GF-D8 (cell line): ENCODE data around the gene ADRB1.

Experiments
- DNase-seq: peaks from one replicate; lab custom pipeline; 2025; lab: John Stamatoyannopoulos, UW

ADRB1 gene

DNA sequence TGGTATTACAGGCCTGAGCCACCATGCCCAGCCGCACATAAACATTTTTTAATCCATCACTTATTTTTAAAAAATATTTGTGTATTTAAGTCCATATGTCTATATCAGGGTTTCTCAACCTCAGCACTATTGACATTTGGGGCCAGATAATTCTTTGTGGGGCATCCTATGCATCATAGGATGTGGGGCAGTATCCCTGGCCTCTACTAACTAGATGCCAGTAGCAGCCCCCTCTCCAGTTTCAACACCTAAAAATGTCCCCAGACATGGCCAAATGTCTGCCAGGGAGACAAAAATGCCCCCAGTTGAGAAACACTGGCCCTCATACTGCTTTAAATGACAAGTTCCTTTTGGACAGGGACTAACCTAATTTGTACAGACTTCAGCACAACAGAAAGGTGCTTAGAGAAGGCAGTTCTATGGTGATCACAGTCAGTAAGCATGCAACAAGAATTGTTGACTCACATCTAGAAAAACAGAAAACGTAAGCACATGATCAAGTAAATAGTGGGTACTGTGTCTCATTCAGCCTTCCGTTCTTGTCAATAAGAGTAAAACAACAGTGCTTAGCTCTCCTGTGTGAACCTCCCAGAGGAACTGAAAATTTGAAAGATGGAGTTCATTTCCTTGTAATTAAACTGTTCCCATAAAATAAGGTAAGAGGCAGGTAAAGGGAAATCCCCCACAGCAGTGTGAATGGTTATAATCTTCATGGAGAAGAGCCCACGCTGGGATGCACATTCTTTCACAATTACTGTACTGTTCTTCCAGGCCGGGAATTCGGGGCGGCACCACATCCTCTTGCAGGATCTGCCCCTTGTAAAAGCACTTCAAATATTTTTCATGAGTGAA, 17.3 kb upstream of the ADRB1 start:
- DNase-seq = no peak

DNA sequence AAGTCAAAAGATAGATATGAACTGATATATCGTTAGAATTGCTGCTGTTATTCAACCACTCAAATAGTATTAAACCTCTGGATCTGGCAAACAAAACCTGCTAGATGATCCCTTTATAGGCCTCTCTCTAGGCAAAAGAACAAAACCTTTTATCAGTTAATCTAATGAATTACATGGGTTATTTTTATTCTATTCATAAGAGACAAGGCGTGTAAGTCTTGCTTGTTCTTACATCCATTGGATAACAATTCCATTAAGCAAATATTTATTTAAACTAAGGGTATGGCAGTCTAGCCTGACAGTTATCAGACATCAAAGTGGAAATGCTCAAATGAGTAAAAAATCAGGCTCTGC, 16.6 kb upstream of the ADRB1 start:
- no peak for DNase-seq

DNA sequence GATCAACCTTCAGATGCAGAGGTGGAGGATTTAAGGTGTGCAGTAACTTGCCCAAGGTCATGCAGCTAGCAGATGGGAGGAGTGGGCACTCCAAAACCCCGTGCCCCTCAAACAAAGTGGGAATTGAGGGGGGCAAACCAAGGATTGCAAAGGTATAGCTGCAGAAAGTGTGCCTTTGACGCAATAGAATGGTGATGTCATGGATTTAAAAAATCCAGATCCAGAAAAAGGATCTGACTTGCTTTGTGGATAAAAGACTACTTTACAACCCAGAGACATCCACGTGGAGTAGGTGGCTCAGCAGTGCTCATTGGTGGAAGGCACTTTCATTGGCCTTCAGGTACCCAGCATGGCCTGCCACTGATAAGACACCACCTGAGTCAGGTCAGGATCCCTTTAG, 15.7 kb upstream of the ADRB1 start:
- no peak for DNase-seq

DNA sequence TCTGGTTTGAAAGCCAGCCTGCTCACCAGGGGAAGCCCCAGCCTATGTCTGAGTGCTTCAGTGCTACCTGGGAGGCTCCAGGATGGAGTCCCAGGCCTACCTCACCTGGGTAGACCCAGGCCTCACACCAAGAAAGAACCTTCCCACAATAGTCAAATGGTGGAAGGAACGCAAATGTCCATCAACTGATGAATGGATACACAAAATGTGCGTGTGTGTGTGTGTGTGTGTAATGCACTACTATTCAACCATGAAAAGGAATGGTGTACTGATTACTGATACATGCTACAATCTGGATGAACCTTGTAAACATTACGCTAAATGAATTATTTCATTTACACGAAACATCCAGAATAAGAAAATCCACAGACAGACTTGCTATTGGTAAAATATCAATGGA, 15.2 kb upstream of the ADRB1 start:
- no peak for DNase-seq

DNA sequence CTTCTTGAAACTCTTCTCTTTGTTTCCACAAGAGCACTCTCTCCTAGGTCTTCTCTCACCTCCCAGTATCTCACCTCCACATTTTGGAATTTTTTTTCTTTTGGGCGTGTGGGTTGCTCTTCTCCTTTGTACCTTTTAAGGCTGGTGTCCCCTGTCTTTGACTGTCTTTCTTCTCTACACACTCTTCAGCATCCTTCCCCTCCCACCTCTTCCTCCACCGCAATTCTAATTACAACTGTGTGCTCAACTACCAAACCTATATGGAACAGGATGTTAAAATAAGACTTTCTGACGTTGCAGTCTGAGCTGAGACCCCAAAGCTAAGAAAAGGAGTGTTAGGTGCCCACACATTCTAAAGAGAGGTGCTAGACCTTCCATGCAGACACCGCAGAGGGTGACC, 14.0 kb upstream of the ADRB1 start:
- no peak for DNase-seq

DNA sequence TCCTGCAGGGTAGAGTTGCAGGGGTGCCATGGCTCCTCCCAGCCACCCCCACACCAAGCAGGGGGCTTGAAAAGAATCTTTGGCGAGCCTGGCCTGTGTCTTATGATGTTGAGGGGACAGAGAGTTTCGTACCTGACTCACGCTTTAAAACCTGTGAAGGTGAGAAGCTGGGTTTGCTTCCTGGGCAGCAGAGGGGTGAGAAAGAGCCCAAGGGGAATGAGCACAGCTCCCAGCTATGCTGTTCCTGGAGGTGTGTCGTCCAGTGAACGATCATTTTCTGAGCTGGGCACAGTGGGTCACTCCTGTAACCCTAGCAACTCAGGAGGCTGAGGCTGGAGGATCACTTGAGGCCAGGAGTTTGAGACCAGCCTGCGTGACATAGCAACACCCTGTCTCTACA, 13.5 kb upstream of the ADRB1 start:
- DNase-seq = no peak

DNA sequence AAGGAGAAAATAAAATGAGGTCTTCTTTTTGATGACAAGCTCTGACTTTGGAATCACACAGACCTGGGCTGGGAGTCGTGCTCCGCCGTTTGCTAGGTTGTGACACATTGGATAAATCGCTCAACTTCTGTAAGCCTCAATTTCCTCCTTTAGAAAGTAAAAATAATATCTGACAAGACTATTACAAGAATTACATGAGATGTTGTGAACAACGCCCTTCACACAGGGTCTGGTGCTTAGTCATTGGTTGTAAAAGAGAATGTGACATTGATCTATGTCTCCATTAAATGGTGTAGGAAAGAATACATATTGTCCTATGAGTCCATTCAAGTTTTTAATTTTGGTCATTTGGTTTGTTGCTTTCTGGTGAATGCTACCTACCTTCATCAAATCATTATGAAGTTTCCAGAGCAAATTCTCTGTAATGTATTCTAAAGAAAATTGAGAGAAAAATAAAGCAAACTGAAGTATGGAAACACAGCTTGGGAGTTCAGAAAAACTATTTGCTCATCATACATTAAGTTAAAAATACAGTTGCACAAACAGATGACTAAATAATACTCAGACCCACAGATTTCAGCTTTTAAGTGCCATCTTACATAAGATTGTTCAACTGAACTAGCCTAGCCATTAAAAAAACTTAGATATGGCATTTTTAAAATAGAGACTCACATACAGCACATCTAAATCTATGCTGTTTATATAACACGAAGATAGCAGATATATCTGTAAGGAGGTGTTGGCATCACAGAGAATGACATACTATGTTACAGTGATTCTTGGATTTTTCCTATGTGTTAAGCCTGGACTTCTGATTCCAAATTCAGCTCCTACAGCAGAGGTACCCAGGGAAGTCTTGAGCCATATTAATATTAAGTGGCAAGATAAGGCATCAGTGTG, 12.3 kb upstream of the ADRB1 start:
- DNase-seq = no peak

DNA sequence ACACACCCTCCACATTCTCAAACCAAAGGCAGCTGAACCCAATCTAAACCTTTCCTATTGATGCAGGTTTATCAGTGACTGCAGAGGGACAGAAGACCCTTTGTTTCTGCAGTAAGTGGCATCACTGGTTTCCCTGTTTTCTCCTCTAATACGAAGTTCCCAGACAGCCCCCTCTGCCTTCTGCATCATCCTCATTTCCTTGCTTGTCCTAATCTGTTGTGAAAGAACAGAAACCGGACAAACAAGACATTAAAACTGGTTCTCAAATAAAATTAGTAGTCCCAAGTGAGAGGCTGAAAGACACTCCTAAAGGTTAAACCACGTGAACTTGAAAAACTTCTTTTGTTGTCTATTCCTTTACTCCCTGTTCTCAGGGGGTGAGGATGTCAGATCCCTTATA, 10.1 kb upstream of the ADRB1 start:
- no peak for DNase-seq

DNA sequence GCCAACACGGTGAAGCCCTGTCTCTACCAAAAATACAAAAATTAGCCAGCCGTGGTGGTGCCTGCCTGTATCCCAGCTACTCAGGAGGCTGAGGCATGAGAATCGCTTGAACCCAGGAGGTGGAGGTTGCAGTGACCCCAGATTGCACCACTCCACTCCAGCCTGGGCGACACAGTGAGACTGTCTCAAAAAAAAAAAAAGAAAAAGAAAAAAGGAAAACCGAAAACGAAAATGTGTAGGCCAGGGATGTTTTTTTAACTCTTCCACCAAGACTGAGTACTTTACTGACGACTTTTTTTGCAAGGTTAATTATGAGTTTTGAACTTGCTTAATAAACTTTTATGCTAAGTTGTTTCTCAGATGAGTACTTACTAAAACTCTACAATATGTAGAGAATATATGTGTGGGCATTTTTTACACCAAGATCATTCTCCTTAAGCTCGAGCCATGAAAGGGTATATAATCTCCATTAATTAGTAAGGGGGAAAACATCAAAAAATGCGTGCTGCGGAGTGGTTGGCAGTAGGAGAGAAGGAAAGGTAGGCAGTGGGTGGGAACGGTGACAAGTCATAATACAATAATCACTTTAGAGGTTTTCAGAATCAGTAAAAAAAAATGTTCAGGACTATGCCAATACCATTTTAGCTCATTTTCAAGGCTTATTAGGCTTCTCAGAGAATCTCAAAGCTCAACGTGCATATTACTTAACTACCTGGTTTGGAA, 8.6 kb upstream of the ADRB1 start:
- no peak for DNase-seq

DNA sequence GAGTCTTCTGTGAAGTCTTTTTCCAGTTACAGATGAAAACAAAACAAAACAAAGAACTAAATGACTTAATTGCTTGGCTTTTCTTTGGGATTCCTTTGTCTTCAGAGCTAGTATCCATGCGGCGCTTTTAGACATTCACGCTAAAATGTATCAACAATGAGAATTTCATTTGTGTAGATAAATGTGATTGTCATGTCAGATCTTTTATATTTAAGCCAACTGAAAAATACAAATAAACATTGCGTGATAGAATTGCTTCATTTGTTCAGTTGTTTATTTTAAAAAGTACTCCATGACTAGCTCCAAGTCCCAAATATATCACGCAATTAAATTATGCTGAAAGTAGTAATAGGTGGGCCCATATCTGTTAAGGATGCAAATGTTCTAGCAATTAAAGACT, 7.9 kb upstream of the ADRB1 start:
- no peak for DNase-seq

DNA sequence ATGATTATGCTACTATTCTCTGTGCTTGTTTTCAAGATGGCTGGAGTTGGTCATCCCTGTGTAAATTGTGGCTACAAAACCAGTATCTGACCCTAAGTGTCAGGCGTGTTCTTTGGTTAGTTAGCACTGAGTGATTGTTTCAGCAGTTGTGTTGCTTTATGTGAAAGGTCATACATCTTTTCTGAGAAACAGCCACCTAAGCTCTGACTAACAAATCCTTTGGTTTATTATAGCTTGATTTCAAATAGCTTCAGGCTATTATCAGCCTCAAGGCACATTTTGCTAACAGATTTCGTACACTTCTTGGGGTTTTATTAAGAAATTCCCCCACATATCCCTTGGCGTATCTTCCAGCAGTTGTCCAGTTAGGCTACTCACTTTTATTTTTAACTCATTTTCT, 4.8 kb upstream of the ADRB1 start:
- DNase-seq = no peak

DNA sequence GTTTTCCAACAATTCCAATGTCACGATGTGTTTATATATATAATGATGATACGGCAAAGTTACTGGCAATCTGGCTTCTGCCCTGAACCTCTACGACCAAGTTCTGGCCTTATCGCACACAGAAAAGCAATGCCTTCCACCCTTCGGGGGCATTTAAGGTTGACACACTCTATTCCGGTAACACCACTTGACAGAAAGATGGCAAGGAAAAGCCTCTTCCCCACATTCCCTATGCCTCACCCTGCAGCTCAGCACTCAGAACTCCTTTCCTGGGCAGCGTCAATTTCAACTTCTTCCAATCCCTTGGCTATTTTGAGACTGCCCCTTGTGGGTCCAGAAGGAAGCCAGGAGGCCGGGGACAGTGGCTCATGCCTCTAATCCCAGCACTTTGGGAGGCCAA, 2.5 kb upstream of the ADRB1 start:
- no peak for DNase-seq

DNA sequence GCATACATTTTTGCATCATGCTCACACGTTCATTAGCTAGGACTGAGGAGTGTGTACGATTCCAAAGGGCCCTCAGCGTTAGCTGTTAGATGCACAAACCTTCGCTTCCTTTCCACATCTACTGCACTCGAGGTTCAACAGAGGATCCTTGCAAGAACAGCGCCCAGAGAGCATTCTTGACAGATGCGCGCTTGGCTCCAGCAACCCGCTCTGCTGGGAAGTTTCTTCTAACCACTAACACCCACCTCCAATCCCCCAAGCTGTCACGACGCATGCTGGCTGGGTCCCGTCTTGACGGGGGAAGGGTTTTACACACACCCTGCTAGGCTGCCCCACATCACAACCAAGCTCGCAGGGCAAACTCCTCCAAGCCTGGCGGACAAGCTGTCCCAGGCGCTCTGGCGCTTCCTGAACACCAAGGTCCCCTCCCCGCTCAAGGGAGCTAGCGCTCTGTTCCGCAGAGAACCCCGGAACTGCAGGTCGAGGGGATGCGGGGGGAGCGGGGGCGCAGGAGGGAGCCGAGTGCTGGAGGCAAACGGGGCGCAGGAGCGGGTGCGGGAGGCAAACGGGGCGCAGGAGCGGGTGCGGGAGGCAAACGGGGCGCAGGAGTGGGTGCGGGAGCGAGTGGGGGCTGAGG, 653 bp upstream of the ADRB1 start:
- DNase-seq = no peak

DNA sequence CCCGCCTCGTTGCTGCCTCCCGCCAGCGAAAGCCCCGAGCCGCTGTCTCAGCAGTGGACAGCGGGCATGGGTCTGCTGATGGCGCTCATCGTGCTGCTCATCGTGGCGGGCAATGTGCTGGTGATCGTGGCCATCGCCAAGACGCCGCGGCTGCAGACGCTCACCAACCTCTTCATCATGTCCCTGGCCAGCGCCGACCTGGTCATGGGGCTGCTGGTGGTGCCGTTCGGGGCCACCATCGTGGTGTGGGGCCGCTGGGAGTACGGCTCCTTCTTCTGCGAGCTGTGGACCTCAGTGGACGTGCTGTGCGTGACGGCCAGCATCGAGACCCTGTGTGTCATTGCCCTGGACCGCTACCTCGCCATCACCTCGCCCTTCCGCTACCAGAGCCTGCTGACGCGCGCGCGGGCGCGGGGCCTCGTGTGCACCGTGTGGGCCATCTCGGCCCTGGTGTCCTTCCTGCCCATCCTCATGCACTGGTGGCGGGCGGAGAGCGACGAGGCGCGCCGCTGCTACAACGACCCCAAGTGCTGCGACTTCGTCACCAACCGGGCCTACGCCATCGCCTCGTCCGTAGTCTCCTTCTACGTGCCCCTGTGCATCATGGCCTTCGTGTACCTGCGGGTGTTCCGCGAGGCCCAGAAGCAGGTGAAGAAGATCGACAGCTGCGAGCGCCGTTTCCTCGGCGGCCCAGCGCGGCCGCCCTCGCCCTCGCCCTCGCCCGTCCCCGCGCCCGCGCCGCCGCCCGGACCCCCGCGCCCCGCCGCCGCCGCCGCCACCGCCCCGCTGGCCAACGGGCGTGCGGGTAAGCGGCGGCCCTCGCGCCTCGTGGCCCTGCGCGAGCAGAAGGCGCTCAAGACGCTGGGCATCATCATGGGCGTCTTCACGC, 825 bp downstream of the ADRB1 start:
- no peak for DNase-seq

DNA sequence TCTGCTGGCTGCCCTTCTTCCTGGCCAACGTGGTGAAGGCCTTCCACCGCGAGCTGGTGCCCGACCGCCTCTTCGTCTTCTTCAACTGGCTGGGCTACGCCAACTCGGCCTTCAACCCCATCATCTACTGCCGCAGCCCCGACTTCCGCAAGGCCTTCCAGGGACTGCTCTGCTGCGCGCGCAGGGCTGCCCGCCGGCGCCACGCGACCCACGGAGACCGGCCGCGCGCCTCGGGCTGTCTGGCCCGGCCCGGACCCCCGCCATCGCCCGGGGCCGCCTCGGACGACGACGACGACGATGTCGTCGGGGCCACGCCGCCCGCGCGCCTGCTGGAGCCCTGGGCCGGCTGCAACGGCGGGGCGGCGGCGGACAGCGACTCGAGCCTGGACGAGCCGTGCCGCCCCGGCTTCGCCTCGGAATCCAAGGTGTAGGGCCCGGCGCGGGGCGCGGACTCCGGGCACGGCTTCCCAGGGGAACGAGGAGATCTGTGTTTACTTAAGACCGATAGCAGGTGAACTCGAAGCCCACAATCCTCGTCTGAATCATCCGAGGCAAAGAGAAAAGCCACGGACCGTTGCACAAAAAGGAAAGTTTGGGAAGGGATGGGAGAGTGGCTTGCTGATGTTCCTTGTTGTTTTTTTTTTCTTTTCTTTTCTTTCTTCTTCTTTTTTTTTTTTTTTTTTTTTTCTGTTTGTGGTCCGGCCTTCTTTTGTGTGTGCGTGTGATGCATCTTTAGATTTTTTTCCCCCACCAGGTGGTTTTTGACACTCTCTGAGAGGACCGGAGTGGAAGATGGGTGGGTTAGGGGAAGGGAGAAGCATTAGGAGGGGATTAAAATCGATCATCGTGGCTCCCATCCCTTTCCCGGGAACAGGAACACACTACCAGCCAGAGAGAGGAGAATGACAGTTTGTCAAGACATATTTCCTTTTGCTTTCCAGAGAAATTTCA, 1.7 kb downstream of the ADRB1 start:
- no peak for DNase-seq

DNA sequence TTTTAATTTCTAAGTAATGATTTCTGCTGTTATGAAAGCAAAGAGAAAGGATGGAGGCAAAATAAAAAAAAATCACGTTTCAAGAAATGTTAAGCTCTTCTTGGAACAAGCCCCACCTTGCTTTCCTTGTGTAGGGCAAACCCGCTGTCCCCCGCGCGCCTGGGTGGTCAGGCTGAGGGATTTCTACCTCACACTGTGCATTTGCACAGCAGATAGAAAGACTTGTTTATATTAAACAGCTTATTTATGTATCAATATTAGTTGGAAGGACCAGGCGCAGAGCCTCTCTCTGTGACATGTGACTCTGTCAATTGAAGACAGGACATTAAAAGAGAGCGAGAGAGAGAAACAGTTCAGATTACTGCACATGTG, 2.4 kb downstream of the ADRB1 start:
- no peak for DNase-seq

DNA sequence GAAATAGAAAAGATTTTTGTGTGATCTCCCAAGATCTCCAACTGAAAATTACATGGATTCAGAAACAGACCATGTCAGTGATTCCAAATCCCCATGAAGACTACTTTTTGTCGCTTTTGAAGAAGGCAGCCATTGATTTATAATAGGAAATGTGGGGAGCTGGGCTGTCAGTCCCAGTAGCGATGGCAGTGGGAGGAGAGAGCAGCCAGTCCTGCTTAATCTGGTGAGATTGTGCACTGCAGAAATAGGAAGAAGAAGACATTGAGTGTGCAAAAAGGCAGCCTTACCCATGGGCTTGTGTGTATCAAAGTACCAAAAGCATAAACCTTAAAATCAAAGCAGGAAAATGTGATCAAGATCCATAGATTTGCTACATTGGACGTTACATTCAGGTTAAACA, 4.8 kb downstream of the ADRB1 start:
- DNase-seq = no peak

DNA sequence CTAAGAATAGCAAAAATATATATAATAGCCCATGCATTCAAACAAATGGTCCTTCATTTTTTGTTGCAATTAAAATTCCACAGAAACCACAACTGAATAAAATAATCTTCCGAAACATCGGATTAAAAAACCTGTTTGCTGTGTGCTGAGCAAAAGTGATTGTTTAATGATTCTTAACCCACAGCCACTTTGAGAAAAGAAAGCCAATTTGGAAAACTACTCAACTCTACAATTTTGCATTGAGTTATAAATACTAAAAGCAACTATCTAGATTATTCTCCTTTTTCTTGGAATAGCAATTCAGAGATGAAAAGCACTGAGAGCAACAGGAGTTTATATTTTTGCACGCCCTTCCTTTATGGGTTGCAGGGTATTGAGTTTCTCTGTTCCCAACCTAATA, 8.0 kb downstream of the ADRB1 start:
- DNase-seq = no peak

DNA sequence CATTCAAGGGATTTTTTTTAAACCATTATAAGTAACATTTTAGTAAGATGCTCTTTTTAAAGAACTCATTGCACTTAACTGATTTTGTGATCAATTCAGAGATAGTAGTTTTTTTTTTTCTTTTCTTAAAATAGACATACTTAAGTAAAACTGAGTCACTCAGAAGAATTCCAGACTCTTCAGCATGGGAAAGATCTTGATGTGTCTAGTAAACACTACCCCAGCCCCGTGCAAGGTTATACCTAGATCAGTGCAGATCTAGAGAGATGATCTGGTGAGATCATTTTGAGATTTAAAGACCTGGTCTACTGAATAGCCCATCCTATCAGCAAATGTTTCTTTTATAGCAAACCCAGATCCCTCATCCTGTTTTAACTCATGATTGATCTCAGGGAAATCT, 8.6 kb downstream of the ADRB1 start:
- no peak for DNase-seq

DNA sequence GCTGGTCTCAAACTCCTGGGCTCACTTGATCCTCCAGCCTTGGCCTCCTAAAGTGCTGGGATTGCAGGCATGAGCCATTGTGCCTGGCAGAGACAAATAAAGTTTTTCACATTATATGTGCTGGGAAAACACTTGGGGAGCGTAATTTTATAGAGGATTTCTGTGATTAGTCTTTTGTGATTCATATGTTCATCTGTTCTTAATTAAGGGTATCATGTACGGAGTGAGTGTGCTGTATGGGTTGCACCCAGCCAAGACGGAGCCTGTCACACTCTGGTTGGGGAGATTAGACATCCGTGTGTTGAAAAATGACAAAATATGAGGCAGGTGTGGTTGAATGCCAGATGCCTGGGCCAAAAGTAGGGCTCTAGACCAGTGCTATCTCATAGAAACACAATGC, 10.3 kb downstream of the ADRB1 start:
- no peak for DNase-seq
